GM23338 (cell line): Measurements from ENCODE around the gene CLNK. TPM values are rescaled to one million over a fixed set of nuclear protein-coding genes. Genes with fewer than 3 reads are reported as not detected.

Source experiments
- ATAC-seq: fragments of 200-7000 bp; cut with Tn5 transposase; 3 replicates; pipeline ENCODE4 v1.9.1; 2020
- DNase-seq: peaks from one replicate; pipeline ENCODE4 v3.0.0-alpha.2; 2015; ENCODE audit warnings: low spot score
- H2AFZ ChIP-seq: fragments of 200-600 bp; sonication (generic); 2 replicates; pipeline ENCODE4 v1.8.0; 2016; ENCODE audit warnings: antibody characterized with exemption, mild to moderate bottlenecking, moderate library complexity
- H3F3A ChIP-seq: fragments of 200-600 bp; sonication (generic); replicated peaks from 2 replicates; pipeline ENCODE4 v1.8.0; 2017; ENCODE audit warnings: antibody characterized with exemption, mixed run types, low read depth
- H3K27ac ChIP-seq: fragments of 200-600 bp; sonication (generic); 2 replicates; pipeline ENCODE4 v1.6.1; 2016; ENCODE audit warnings: low read depth
- H3K27me3 ChIP-seq: fragments of 200-600 bp; sonication (generic); 2 replicates; pipeline ENCODE4 v1.8.0; 2016; ENCODE audit warnings: mild to moderate bottlenecking, mixed run types, moderate library complexity; ENCODE audit not compliant: insufficient read depth
- H3K36me3 ChIP-seq: fragments of 200-600 bp; sonication (generic); 2 replicates; pipeline ENCODE4 v1.8.0; 2016; ENCODE audit warnings: mild to moderate bottlenecking; ENCODE audit not compliant: insufficient read depth
- H3K4me1 ChIP-seq: fragments of 200-600 bp; sonication (generic); 2 replicates; pipeline ENCODE4 v1.8.0; 2016; ENCODE audit warnings: mild to moderate bottlenecking, moderate library complexity; ENCODE audit not compliant: insufficient read depth
- H3K4me2 ChIP-seq: fragments of 200-600 bp; sonication (generic); 2 replicates; pipeline ENCODE4 v1.7.1; 2017; ENCODE audit warnings: mixed run types
- H3K4me3 ChIP-seq: fragments of 200-600 bp; sonication (generic); 2 replicates; pipeline ENCODE4 v1.6.1; 2016; ENCODE audit warnings: mixed run types
- H3K79me2 ChIP-seq: fragments of 200-600 bp; sonication (generic); replicated peaks from 2 replicates; pipeline ENCODE4 v1.8.0; 2017; ENCODE audit warnings: mild to moderate bottlenecking; ENCODE audit not compliant: insufficient read depth
- H3K9me2 ChIP-seq: fragments of 200-600 bp; sonication (generic); 2 replicates; pipeline ENCODE4 v1.8.0; 2017; ENCODE audit not compliant: insufficient read depth
- H4K20me1 ChIP-seq: fragments of 200-600 bp; sonication (generic); replicated peaks from 2 replicates; pipeline ENCODE4 v1.8.0; 2017; ENCODE audit warnings: mild to moderate bottlenecking; ENCODE audit not compliant: insufficient read depth
- H3K27ac Mint-ChIP-seq: 2 replicates; pipeline ENCODE4 v1.8.0; 2020; ENCODE audit warnings: inconsistent platforms, mild to moderate bottlenecking, moderate library complexity, mixed read lengths
- H3K27me3 Mint-ChIP-seq: 3 replicates; pipeline ENCODE4 v1.8.0; 2022; ENCODE audit warnings: low read depth, mild to moderate bottlenecking, moderate library complexity, mixed read lengths, inconsistent platforms; ENCODE audit not compliant: insufficient read depth, poor library complexity
- H3K36me3 Mint-ChIP-seq: 3 replicates; pipeline ENCODE4 v1.8.0; 2021; ENCODE audit warnings: low read depth, mild to moderate bottlenecking, inconsistent platforms, moderate library complexity, mixed read lengths
- H3K4me1 Mint-ChIP-seq: 3 replicates; pipeline ENCODE4 v1.8.0; 2020; ENCODE audit warnings: mild to moderate bottlenecking, inconsistent platforms, mixed read lengths
- H3K4me3 Mint-ChIP-seq: 3 replicates; pipeline ENCODE4 v1.8.0; 2021; ENCODE audit warnings: moderate library complexity, mild to moderate bottlenecking, inconsistent platforms, mixed read lengths
- H3K9me3 Mint-ChIP-seq: 3 replicates; pipeline ENCODE4 v1.8.0; 2020; ENCODE audit warnings: moderate library complexity, mild to moderate bottlenecking, inconsistent platforms, mixed read lengths
- CREB1 ChIP-seq: fragments of 250-450 bp; sonication (Bioruptor Pico); IDR thresholded peaks from 2 replicates; pipeline ENCODE4 v1.5.0; 2020; ENCODE audit warnings: low read depth, mild to moderate bottlenecking, moderate library complexity
- CTCF ChIP-seq, 2 experiments: fragments of 200-600 bp in 1 of 2; sonication (generic) in 1 of 2; conservative IDR thresholded peaks; 2 replicates each; pipeline versions ENCODE4 v1.5.1 to v1.6.1; 2016 to 2017; ENCODE audit warnings: antibody characterized with exemption in 2 of 2, low read depth in 2 of 2, mild to moderate bottlenecking in 2 of 2, moderate library complexity in 1 of 2
- ETS1 ChIP-seq: IDR thresholded peaks from 2 replicates; pipeline ENCODE4 v1.6.1; 2016; ENCODE audit warnings: antibody characterized with exemption
- EZH2 ChIP-seq: fragments of 200-600 bp; sonication (generic); IDR thresholded peaks from one replicate; pipeline ENCODE4 v1.8.0; 2017; ENCODE audit warnings: antibody characterized with exemption, mild to moderate bottlenecking, low read depth; ENCODE audit not compliant: unreplicated experiment
- EZH2phosphoT487 ChIP-seq: fragments of 200-600 bp; sonication (generic); IDR thresholded peaks from one replicate; pipeline ENCODE4 v1.8.1; 2018; ENCODE audit warnings: antibody characterized with exemption; ENCODE audit not compliant: unreplicated experiment
- JUNB ChIP-seq: IDR thresholded peaks from one replicate; pipeline ENCODE4 v1.6.1; 2016; ENCODE audit warnings: antibody characterized with exemption; ENCODE audit not compliant: unreplicated experiment
- NANOG ChIP-seq: IDR thresholded peaks from 2 replicates; pipeline ENCODE4 v1.6.1; 2016; ENCODE audit warnings: antibody characterized with exemption, borderline replicate concordance
- POLR2AphosphoS5 ChIP-seq: IDR thresholded peaks from 2 replicates; pipeline ENCODE4 v1.6.1; 2016; ENCODE audit warnings: antibody characterized with exemption, low read depth
- STAT1 ChIP-seq: IDR thresholded peaks from one replicate; pipeline ENCODE4 v1.6.1; 2016; ENCODE audit warnings: antibody characterized with exemption; ENCODE audit not compliant: unreplicated experiment
- ZNF114 ChIP-seq: fragments of 250-450 bp; sonication (Bioruptor Pico); IDR thresholded peaks from 2 replicates; pipeline ENCODE4 v1.5.0; 2020; ENCODE audit warnings: mild to moderate bottlenecking, moderate library complexity
- ZNF331 ChIP-seq: fragments of 250-450 bp; sonication (Bioruptor Pico); IDR thresholded peaks from 2 replicates; pipeline ENCODE4 v1.5.0; 2020; ENCODE audit warnings: low read depth, mild to moderate bottlenecking, moderate library complexity
- polyA plus RNA-seq: library from polyadenylated mRNA; unstranded; fragments of >200 nt; fragmentation: Nextera tagmentation; extraction: Ambion mirVana; gene quantifications from 2 replicates; pipeline ENCODE4 v1.2.1, GENCODE V29; 2016
- total RNA-seq: library from RNA; depleted of rRNA; stranded (reverse); fragments of >200 nt; shearing (Covaris generic); gene quantifications from 2 replicates; pipeline ENCODE4 v1.2.3, GENCODE V29; 2014
- TF ChIP-seq, protein P1 (sequence below): IDR thresholded peaks from one replicate; pipeline ENCODE4 v1.6.1; 2018; ENCODE audit warnings: antibody characterized with exemption; ENCODE audit not compliant: unreplicated experiment

The CLNK gene
- total and polyA plus RNA-seq, 2 experiments from 2014 or later, result not detected

GRCh38 chr4:10691651-10692050 is 7.1 kb upstream of the CLNK start:
- Histone ChIP-seq H3F3A (no peaks in the 10 kb centered on the region), H3K27me3 (no peaks in the 10 kb centered on the region), H3K9me2 (no peaks in the 10 kb centered on the region; the same call in 1 of the 2 replicates), H3K4me1 (no peaks in the 10 kb centered on the region), H2AFZ (no peak overlapping the region), H3K36me3 (no peaks in the 10 kb centered on the region), H4K20me1 (no peaks in the 10 kb centered on the region), H3K4me3 (no peak overlapping the region), H3K4me2 (no peak overlapping the region), H3K27ac (no peak overlapping the region), H3K79me2 (no peaks in the 10 kb centered on the region)
- Mint-ChIP-seq H3K9me3 (no peaks in the 10 kb centered on the region; the same call in 2 of the 3 replicates), H3K4me3 (no peak overlapping the region), H3K36me3 (no peaks in the 10 kb centered on the region), H3K27me3 (no peaks in the 10 kb centered on the region), H3K4me1 (peaks cover 12% of the 10 kb centered on the region; the same call in 2 of the 3 replicates), H3K27ac (no peak overlapping the region)
- ATAC-seq (no peak), DNase-seq (no peak)
- TF ChIP-seq, protein P1, sequence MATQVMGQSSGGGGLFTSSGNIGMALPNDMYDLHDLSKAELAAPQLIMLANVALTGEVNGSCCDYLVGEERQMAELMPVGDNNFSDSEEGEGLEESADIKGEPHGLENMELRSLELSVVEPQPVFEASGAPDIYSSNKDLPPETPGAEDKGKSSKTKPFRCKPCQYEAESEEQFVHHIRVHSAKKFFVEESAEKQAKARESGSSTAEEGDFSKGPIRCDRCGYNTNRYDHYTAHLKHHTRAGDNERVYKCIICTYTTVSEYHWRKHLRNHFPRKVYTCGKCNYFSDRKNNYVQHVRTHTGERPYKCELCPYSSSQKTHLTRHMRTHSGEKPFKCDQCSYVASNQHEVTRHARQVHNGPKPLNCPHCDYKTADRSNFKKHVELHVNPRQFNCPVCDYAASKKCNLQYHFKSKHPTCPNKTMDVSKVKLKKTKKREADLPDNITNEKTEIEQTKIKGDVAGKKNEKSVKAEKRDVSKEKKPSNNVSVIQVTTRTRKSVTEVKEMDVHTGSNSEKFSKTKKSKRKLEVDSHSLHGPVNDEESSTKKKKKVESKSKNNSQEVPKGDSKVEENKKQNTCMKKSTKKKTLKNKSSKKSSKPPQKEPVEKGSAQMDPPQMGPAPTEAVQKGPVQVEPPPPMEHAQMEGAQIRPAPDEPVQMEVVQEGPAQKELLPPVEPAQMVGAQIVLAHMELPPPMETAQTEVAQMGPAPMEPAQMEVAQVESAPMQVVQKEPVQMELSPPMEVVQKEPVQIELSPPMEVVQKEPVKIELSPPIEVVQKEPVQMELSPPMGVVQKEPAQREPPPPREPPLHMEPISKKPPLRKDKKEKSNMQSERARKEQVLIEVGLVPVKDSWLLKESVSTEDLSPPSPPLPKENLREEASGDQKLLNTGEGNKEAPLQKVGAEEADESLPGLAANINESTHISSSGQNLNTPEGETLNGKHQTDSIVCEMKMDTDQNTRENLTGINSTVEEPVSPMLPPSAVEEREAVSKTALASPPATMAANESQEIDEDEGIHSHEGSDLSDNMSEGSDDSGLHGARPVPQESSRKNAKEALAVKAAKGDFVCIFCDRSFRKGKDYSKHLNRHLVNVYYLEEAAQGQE, result no peak
- TF ChIP-seq ETS1 (no peak), NANOG (no peak), POLR2AphosphoS5 (no peak), JUNB (no peak), ZNF114 (no peak), CTCF (conservative IDR thresholded peaks at IDR 0.05; ENCODE audit: low read depth in 2 of 2) (no peak), EZH2 (no peak)

DNA sequence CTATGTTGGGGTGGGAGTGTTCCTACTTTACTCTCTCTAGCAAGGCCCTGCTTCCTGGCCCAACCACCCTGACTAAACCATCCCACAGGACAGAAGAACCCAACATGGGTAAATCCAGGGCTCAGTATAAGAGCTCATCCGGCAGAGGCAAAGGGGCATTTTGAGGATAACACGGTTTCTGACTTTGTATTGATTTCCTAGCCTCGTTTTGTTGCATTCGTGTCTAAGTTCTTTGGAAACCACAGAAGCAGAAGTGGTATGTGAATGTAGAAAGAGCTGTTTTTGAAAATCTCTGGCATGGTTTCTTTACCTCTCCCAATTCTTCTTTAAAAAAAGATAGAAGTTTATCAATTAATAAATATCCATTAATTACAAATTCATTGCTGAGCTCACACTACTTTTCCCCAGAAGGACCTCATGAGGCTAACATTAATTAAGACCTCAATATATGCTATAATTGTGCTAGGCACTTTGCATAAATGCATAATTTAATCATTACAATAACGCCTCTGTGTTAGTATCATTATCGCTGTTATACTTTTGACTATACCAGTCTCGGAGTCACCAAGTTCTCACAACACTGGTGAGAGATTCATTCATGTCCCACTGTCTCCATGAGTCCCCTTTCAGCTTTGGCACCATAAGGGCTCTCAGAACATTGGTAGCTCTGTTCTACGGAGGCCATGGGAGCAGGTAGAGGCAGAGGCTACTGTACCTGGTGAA is 5.8 kb upstream of the CLNK start:
- Histone ChIP-seq H3K4me2 (no peak overlapping the region), H3K4me3 (no peak overlapping the region), H3K36me3 (no peaks in the 10 kb centered on the region), H3K27me3 (no peaks in the 10 kb centered on the region), H3K27ac (no peak overlapping the region), H3K4me1 (no peaks in the 10 kb centered on the region), H4K20me1 (no peaks in the 10 kb centered on the region), H3K9me2 (peaks cover 9% of the 10 kb centered on the region; the same call in 1 of the 2 replicates), H3F3A (no peaks in the 10 kb centered on the region), H2AFZ (no peak overlapping the region), H3K79me2 (no peaks in the 10 kb centered on the region)
- Mint-ChIP-seq H3K4me3 (no peak overlapping the region), H3K27me3 (no peaks in the 10 kb centered on the region), H3K27ac (no peak overlapping the region), H3K4me1 (peaks cover 12% of the 10 kb centered on the region; the same call in 2 of the 3 replicates), H3K9me3 (no peaks in the 10 kb centered on the region; the same call in 2 of the 3 replicates), H3K36me3 (no peaks in the 10 kb centered on the region)
- DNase-seq (no peak), ATAC-seq (no peak)
- TF ChIP-seq STAT1 (no peak), ZNF114 (no peak), NANOG (no peak), EZH2 (no peak), JUNB (no peak), CREB1 (CRISPR knock-in tag) (no peak), EZH2phosphoT487 (no peak), ZNF331 (CRISPR knock-in tag) (no peak), POLR2AphosphoS5 (no peak)
- TF ChIP-seq, protein P1, result no peak
